ENCODE results near the gene RNF182. TPM values are rescaled to one million over a fixed set of nuclear protein-coding genes. Genes with fewer than 3 reads are reported as not detected.

Gene RNF182
- total RNA-seq, 2 experiments from 2014 or later, result not detected

DNA sequence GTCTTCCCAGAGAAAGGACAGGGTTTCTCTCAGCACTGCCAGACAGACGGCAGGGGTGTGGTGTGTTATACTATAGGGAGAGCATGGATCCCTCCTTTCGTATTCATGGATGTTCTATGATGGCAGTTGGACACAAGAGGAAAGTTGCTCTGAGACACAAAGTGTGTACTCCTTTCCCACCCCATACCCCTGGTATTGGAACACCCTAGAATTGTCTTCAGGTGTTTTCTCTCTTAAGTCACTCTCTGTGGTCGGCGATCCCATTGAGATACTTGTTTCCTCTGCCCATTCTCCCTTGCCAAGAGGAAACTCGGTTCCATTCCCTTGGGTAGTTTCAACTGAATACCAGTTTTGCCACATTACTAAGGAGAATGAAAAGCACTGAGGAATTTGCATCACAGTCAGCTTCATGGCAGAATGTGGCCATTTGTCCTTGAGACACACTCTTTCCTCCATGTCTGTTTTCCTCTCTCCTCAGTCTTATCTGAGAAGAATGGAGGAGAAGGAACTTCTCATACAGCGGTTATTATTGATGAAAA lies 53.4 kb downstream of the RNF182 start:
- no peaks in the 10 kb centered on the region for H3K4me1 Mint-ChIP-seq (ENCODE audit: low read depth)
- ATAC-seq, result no peak
- ChIA-PET CTCF (interaction anchor here (0.9 kb wide), 1 partner anchor 70 kb away, joined by 3 read pairs; no protein-coding TSS in a partner anchor), POLR2A (no interaction called here)
- DNase-seq, result no peak
- H3K9me3 Mint-ChIP-seq (ENCODE audit: insufficient read depth), result peaks cover 2% of the 10 kb centered on the region
- H3K27ac Mint-ChIP-seq, result no peak overlapping the region
- H3K4me3 Mint-ChIP-seq, result no peak overlapping the region
- peaks cover 28% of the 10 kb centered on the region for H3K27me3 Mint-ChIP-seq (ENCODE audit: low read depth)
- H3K36me3 Mint-ChIP-seq (ENCODE audit: low read depth), result no peaks in the 10 kb centered on the region

DNA sequence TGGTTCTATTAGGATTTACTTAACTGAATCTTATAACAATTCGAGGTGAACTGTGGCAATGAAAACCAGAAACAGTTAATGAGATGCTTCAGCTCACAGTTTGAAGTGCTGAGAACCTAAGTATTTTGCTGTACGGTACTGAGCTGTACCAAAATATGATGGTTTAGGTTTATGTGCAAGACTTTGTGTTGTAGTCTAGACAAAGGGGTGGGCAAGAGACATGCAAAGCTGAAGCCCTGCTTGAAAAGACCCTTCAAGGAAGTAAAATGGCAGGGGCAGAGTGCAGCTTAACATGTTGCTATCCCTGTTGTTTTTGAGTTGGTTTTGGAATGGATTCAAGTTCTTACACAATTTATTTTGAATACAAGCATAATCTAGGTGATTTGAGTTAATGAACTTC lies 54.0 kb downstream of the RNF182 start:
- Mint-ChIP-seq H3K4me3 (no peak overlapping the region), H3K9me3 (ENCODE audit: insufficient read depth) (no peaks in the 10 kb centered on the region), H3K36me3 (ENCODE audit: low read depth) (no peaks in the 10 kb centered on the region), H3K27ac (no peak overlapping the region), H3K4me1 (ENCODE audit: low read depth) (no peaks in the 10 kb centered on the region), H3K27me3 (ENCODE audit: low read depth) (peaks cover 34% of the 10 kb centered on the region)
- CTCF ChIA-PET, result interaction anchor here (0.9 kb wide), 1 partner anchor 70 kb away, joined by 3 read pairs; no protein-coding TSS in a partner anchor
- DNase-seq, result no peak
- ATAC-seq, result no peak
- POLR2A ChIA-PET, result no interaction called here

DNA sequence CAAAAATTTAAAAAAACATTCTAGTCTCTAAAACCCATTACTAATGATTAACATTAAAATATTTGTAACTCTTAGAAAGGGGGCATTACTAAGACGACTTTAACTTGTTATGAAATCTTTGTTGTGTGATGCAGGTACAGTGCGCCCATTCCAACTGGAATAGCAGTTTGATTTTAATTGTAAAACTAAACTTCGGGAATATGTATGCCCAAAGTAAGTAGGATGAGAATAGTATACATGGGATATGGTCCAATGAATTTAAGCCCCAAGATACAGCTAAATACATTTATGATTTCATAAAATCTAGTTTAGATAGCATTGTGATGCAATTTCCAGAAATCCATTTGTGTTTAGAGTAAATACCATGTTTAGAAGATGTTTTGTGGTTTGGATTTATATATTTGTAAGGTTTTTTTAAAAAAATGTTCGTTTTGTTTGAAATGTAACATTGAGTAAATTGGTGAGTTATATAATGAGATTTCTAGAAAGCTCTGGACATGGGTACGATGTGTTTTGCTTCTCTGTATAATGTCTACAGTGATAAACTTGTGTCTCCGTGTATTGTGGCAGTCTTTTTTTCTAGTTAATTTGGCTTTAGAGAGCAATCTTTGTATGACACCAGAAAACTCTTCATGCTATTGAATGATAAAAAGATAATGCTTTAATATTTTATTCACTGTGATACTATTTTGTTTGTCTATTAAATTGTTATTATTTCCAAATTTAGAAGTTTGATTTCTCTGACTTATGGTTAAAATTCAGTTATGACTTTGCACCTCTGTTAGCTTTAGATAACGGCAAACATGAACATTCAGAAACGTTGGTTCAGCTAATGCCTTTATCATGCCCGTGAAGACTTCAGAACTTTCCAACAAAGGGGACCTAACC lies 54.8 kb downstream of the RNF182 start:
- no peak overlapping the region for H3K4me3 Mint-ChIP-seq
- H3K27ac Mint-ChIP-seq, result no peak overlapping the region
- ATAC-seq, result no peak
- H3K36me3 Mint-ChIP-seq (ENCODE audit: low read depth), result no peaks in the 10 kb centered on the region
- DNase-seq, result no peak
- peaks cover 40% of the 10 kb centered on the region for H3K27me3 Mint-ChIP-seq (ENCODE audit: low read depth)
- no peaks in the 10 kb centered on the region for H3K4me1 Mint-ChIP-seq (ENCODE audit: low read depth)
- ChIA-PET POLR2A (no interaction called here), CTCF (no interaction called here)
- no peaks in the 10 kb centered on the region for H3K9me3 Mint-ChIP-seq (ENCODE audit: insufficient read depth)

DNA sequence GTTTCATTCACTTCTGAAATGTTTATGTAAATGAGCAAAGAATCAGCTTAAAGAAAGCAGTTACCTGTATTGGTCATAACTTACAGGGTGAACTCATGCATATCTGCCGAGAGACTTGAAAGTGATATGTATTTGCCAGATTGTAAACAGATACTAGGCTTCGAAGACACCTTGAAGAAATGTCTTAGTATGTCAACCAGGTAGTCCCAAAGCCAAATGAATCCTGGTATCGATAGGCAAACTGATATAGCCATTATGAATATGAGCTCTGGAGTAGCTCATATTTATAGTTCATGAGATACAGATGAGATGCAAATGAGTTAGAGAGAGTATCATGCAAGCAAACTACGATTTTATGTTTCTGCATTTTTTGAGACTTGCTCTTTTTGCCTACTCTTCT lies 55.8 kb downstream of the RNF182 start:
- DNase-seq (no peak), ATAC-seq (no peak)
- Mint-ChIP-seq H3K27ac (no peak overlapping the region), H3K4me1 (ENCODE audit: low read depth) (no peaks in the 10 kb centered on the region), H3K27me3 (ENCODE audit: low read depth) (peaks cover 34% of the 10 kb centered on the region), H3K36me3 (ENCODE audit: low read depth) (no peaks in the 10 kb centered on the region), H3K4me3 (no peak overlapping the region), H3K9me3 (ENCODE audit: insufficient read depth) (no peaks in the 10 kb centered on the region)
- ChIA-PET POLR2A (no interaction called here), CTCF (no interaction called here)

DNA sequence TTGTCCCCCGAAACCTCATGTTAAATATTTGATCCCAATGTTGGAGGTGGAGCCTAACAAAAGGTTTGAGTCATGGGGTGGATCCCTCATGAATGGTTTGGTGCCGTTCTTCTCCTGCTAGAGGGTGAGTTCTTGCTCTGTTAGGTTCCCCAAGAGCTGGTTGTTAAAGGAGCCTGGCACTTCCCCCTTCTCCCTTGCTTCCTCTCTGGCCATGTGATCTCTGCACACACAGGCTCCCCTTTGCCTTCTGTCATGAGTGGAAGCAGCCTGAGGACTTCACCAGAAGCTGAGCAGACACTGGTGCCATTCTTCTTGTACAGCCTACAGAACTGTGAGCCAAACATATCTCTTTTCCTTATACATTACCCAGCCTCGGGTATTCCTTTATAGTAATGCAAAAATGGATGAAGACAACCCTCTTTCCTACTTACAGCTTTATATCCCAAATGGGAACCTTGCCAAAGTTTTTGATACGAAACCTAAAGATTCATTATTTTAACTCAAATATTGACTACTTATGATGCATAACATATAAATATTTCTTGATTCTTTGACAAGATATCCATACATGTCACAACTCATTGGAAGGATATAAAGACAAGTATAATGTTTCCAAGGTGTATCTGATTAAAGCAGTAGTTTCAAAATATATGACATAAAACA lies 61.0 kb downstream of the RNF182 start:
- no peaks in the 10 kb centered on the region for H3K4me1 Mint-ChIP-seq (ENCODE audit: low read depth)
- no peak overlapping the region for H3K27ac Mint-ChIP-seq
- H3K36me3 Mint-ChIP-seq (ENCODE audit: low read depth), result no peaks in the 10 kb centered on the region
- ChIA-PET POLR2A (no interaction called here), CTCF (no interaction called here)
- no peak for DNase-seq
- no peaks in the 10 kb centered on the region for H3K9me3 Mint-ChIP-seq (ENCODE audit: insufficient read depth)
- H3K4me3 Mint-ChIP-seq, result no peak overlapping the region
- H3K27me3 Mint-ChIP-seq (ENCODE audit: low read depth), result peaks cover 52% of the 10 kb centered on the region
- ATAC-seq, result no peak

DNA sequence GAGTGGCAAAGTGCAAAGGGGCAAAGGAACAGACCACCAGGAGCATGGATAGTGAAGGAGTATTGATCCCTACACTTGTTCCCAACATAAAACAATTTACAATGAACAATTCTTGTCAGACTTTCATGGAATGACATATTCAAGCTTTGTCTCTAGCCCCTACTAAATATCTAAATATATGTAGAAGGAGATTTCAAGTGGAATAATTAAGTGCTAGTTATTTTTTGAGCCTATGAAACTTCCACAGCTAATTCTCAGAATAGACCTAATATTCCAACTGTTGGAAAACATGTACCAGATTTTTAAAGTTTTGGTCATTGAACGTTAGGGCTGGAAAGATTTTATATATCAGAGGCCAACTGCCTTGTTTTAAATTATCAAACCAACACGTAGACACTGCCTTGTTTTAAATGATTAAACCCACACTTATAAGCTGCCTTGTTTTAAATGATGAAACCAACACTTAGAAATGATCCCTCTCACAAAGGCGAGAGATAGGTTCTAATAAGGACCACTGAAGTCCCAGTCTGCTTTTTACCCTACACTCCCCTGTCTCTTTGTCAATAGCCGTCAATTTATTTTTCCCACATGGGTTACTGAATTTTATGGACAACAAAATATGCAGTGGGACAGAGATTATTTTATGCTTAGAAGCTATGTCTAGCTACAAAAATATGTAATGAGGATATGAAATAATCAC lies 62.1 kb downstream of the RNF182 start:
- H3K36me3 Mint-ChIP-seq (ENCODE audit: low read depth), result no peaks in the 10 kb centered on the region
- CTCF ChIA-PET, result interaction anchor here (1.3 kb wide), 1 partner anchor 78 kb away, joined by 3 read pairs; no protein-coding TSS in a partner anchor
- POLR2A ChIA-PET, result no interaction called here
- no peak overlapping the region for H3K4me3 Mint-ChIP-seq
- no peaks in the 10 kb centered on the region for H3K9me3 Mint-ChIP-seq (ENCODE audit: insufficient read depth)
- no peak for DNase-seq
- ATAC-seq, result no peak
- H3K27me3 Mint-ChIP-seq (ENCODE audit: low read depth), result peaks cover 48% of the 10 kb centered on the region
- H3K4me1 Mint-ChIP-seq (ENCODE audit: low read depth), result no peaks in the 10 kb centered on the region
- H3K27ac Mint-ChIP-seq, result no peak overlapping the region

DNA sequence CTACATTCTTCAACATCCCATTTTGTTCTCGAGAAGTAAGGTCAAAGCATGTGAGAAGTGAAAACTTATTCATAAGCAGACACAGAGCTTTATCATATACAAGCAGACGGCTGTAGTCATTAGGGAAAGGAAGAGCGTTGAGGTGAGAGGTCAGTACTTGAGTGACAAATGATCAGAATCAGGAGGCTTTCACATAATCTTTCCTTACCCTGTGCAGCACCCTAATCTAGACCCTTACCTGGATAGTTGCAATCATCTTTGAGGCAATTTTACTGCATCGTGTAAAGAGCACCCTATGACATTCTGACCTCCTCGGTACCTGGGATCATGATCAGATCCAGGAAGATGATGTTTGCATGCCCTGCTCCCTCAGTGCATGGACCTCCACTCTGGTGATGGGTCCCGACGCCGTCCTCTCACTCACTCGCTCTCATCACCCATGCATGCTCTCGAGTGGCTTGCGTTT lies 62.7 kb downstream of the RNF182 start:
- ATAC-seq (no peak), DNase-seq (no peak)
- ChIA-PET CTCF (interaction anchor here (1.3 kb wide), 1 partner anchor 79 kb away, joined by 3 read pairs; no protein-coding TSS in a partner anchor), POLR2A (no interaction called here)
- no peaks in the 10 kb centered on the region for H3K9me3 Mint-ChIP-seq (ENCODE audit: insufficient read depth)
- no peak overlapping the region for H3K27ac Mint-ChIP-seq
- H3K4me1 Mint-ChIP-seq (ENCODE audit: low read depth), result no peaks in the 10 kb centered on the region
- peaks cover 43% of the 10 kb centered on the region for H3K27me3 Mint-ChIP-seq (ENCODE audit: low read depth)
- H3K36me3 Mint-ChIP-seq (ENCODE audit: low read depth), result no peaks in the 10 kb centered on the region
- H3K4me3 Mint-ChIP-seq, result no peak overlapping the region

DNA sequence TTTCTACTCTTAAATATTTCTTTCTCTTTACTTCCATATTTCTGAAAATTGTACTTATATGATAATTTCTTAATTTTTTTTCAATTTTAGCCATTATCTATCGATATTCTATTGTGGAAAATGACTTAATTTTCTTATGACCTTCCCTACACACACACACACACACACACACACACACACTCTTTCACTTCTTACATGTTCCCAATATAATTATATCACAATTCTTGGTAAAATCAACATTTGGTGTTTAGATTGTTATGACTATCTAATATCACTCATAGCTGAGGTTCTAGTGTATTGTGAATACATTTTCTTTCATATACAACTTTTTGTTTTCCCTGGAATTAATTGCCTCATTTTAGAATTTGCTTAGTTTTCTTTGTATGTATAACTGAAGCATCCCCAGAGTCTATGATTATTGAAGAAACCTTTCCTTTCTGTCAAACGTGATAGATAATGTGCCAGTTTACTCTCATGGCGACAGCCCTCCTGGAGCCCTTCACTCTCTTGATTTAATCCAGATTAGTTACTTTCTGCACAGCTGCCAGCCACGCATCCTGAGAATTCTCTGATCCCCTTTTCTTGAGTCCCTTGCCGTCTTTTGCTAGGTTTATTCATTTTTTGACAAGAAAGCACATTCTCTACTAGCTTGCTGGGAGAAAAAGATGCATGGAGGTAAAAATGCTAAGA lies 63.4 kb downstream of the RNF182 start:
- Mint-ChIP-seq H3K4me3 (no peak overlapping the region), H3K27me3 (ENCODE audit: low read depth) (peaks cover 44% of the 10 kb centered on the region), H3K36me3 (ENCODE audit: low read depth) (no peaks in the 10 kb centered on the region), H3K27ac (no peak overlapping the region), H3K4me1 (ENCODE audit: low read depth) (no peaks in the 10 kb centered on the region), H3K9me3 (ENCODE audit: insufficient read depth) (no peaks in the 10 kb centered on the region)
- no peak for DNase-seq
- ATAC-seq, result no peak
- POLR2A ChIA-PET, result no interaction called here
- CTCF ChIA-PET, result interaction anchor here (0.7 kb wide), 1 partner anchor 12 kb away, joined by 3 read pairs; no protein-coding TSS in a partner anchor

DNA sequence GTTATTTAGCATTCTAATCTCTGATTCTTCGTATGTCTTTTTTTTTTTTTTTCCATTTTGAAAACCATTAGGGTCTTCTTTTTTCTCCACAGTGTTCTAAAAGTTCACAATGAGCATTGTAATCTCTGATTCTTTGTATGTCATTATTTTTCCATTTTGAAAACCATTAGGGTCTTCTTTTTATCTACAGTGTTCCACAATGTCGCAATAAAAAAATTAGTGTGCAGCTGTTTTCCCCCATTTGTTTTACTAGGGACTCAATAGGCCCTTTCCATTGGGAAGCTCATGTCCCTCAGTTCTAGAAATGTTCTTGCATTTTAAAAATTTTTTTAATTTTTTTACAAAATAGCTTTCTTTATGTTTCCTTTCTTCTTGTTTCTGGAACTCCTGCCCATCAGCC lies 64.2 kb downstream of the RNF182 start:
- no peaks in the 10 kb centered on the region for H3K36me3 Mint-ChIP-seq (ENCODE audit: low read depth)
- CTCF ChIA-PET, result interaction anchor here (0.7 kb wide), 1 partner anchor 12 kb away, joined by 3 read pairs; no protein-coding TSS in a partner anchor
- H3K27ac Mint-ChIP-seq, result no peak overlapping the region
- POLR2A ChIA-PET, result no interaction called here
- H3K4me1 Mint-ChIP-seq (ENCODE audit: low read depth), result no peaks in the 10 kb centered on the region
- ATAC-seq, result no peak
- H3K9me3 Mint-ChIP-seq (ENCODE audit: insufficient read depth), result no peaks in the 10 kb centered on the region
- no peak overlapping the region for H3K4me3 Mint-ChIP-seq
- peaks cover 42% of the 10 kb centered on the region for H3K27me3 Mint-ChIP-seq (ENCODE audit: low read depth)
- no peak for DNase-seq

DNA sequence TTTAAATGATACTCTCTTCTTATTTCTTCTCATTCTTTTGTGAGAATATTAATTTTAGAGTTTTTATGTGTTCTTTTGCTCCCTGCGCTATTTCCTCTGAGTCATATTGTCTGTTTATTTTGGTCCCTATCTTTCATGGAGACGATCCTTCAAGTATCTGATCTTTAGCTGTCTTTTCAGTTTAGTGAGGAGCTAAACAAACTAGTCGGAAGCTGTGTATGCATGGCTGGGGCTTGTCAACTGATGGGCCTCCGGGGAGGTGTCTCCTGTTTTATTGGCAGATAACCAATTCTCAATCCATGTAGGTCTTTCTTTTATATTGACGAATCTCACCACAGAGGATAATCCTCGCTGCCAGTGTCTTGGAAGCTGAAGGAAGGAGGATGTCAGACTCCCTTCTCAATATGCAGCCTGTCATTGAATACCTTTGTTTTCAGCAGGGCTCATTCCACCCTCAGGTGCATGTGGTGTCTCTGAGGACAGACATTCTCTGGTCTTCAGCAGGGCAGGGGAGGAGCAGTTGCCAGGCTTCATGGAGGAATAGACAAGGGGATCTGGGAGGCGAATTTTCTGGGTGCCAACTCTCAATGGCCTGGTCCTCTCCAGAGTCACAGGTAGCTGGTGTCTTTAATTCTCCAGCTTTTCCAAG lies 64.9 kb downstream of the RNF182 start:
- CTCF ChIA-PET, result interaction anchor here (1.0 kb wide), 1 partner anchor 57 kb away, joined by 4 read pairs; no protein-coding TSS in a partner anchor

DNA sequence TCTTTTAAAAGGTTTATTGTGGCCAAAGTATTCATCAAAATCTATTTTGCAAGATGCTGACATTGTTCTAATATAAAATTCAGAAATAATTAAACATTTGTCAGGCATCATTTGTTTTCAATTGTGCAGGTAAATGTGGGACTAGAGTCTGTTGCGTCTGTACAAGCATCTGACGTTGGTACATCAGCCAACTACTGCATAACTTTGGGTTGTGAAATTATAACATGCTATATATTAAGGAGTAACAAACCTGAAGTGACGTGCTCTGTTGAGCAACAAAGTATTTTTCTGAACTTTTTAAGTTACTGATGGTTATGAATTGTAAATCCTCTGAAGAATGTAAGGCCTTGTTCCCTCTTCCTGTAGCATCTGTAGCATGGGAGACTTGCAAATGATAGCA lies 66.0 kb downstream of the RNF182 start:
- Mint-ChIP-seq H3K27ac (no peak overlapping the region), H3K4me1 (ENCODE audit: low read depth) (no peaks in the 10 kb centered on the region), H3K36me3 (ENCODE audit: low read depth) (no peaks in the 10 kb centered on the region), H3K27me3 (ENCODE audit: low read depth) (peaks cover 45% of the 10 kb centered on the region), H3K9me3 (ENCODE audit: insufficient read depth) (no peaks in the 10 kb centered on the region), H3K4me3 (no peak overlapping the region)
- DNase-seq (no peak), ATAC-seq (no peak)
- ChIA-PET POLR2A (no interaction called here), CTCF (no interaction called here)

More for the DNA sequence above, 64.9 kb downstream of the RNF182 start:
- Mint-ChIP-seq H3K36me3 (ENCODE audit: low read depth) (no peaks in the 10 kb centered on the region), H3K27ac (no peak overlapping the region), H3K4me3 (no peak overlapping the region), H3K27me3 (ENCODE audit: low read depth) (peaks cover 40% of the 10 kb centered on the region), H3K4me1 (ENCODE audit: low read depth) (no peaks in the 10 kb centered on the region), H3K9me3 (ENCODE audit: insufficient read depth) (no peaks in the 10 kb centered on the region)
- ATAC-seq (no peak), DNase-seq (no peak)
- POLR2A ChIA-PET, result no interaction called here

Data from activated CD8-positive, alpha-beta T cell treated with anti-CD3 and anti-CD28 coated beads, Interleukin-2, amount 10 ng/mL, durations not matched to agents 7 days and 5 days (primary cell).